ENCODE data around the gene SNIP1. TPM values are rescaled to one million over a fixed set of nuclear protein-coding genes. Genes with fewer than 3 reads are reported as not detected.
"Not testable (repeated sequence)": the region's sequence is repeated elsewhere in the genome, so short reads cannot be mapped to it uniquely, and the experiment has no call there.

SNIP1 gene
- total RNA-seq, 1 donor from 2014 or later = 34.7 TPM

- H3K4me1 Mint-ChIP-seq = peaks cover 6% of the 10 kb centered on the region
- POLR2A ChIA-PET = no interaction called here
Measured at GRCh38 chr1:37545019-37545418, 9.1 kb downstream of the SNIP1 start.

GRCh38 chr1:37544530-37544929, 9.6 kb downstream of the SNIP1 start:
- Mint-ChIP-seq H3K27ac (no peak overlapping the region), H3K9me3 (no peaks in the 10 kb centered on the region), H3K4me1 (peaks cover 1% of the 10 kb centered on the region), H3K36me3 (ENCODE audit: low read depth) (peaks cover 78% of the 10 kb centered on the region), H3K27me3 (no peaks in the 10 kb centered on the region), H3K4me3 (no peak overlapping the region)
- POLR2A ChIA-PET = no interaction called here
- ATAC-seq (ENCODE audit: low read depth) = no peak
- CTCF ChIA-PET = no interaction called here
- TF ChIP-seq CTCF (IDR thresholded peaks at IDR 0.05) = no peak
- intact Hi-C loops (cut with micrococcal nuclease) = no loop called here
- DNase-seq = no peak

More at GRCh38 chr1:37545019-37545418, 9.1 kb downstream of the SNIP1 start:
- no peak for ATAC-seq (ENCODE audit: low read depth)
- intact Hi-C loops (cut with micrococcal nuclease) = no loop called here
- Mint-ChIP-seq H3K27ac (no peak overlapping the region), H3K4me3 (no peak overlapping the region), H3K9me3 (no peaks in the 10 kb centered on the region), H3K36me3 (ENCODE audit: low read depth) (peaks cover 78% of the 10 kb centered on the region), H3K27me3 (no peaks in the 10 kb centered on the region)
- CTCF ChIA-PET = no interaction called here
- no peak for TF ChIP-seq CTCF (IDR thresholded peaks at IDR 0.05)
- no peak for DNase-seq

- DNase-seq (no peak), ATAC-seq (ENCODE audit: low read depth) (no peak)
- no peak for TF ChIP-seq CTCF (IDR thresholded peaks at IDR 0.05)
- POLR2A ChIA-PET = no interaction called here
- peaks cover 83% of the 10 kb centered on the region for H3K36me3 Mint-ChIP-seq (ENCODE audit: low read depth)
- H3K9me3 Mint-ChIP-seq = no peaks in the 10 kb centered on the region
- no peak overlapping the region for H3K4me3 Mint-ChIP-seq
- CTCF ChIA-PET = no interaction called here
- intact Hi-C loops (cut with micrococcal nuclease) = no loop called here
- H3K4me1 Mint-ChIP-seq = peaks cover 1% of the 10 kb centered on the region
- no peak overlapping the region for H3K27ac Mint-ChIP-seq
- no peaks in the 10 kb centered on the region for H3K27me3 Mint-ChIP-seq
Measured at GRCh38 chr1:37540036-37540785, 13.9 kb downstream of the SNIP1 start.

GRCh38 chr1:37539154-37539553, 14.9 kb downstream of the SNIP1 start:
- H3K4me1 Mint-ChIP-seq; H3K27ac Mint-ChIP-seq; H3K27me3 Mint-ChIP-seq; DNase-seq; ATAC-seq (ENCODE audit: low read depth); CTCF ChIA-PET; intact Hi-C loops (cut with micrococcal nuclease); POLR2A ChIA-PET; H3K9me3 Mint-ChIP-seq; H3K4me3 Mint-ChIP-seq: not testable (repeated sequence)
- peaks cover 80% of the 10 kb centered on the region for H3K36me3 Mint-ChIP-seq (ENCODE audit: low read depth)

- H3K9me3 Mint-ChIP-seq = no peaks in the 10 kb centered on the region
- H3K4me1 Mint-ChIP-seq = peaks cover 1% of the 10 kb centered on the region
- ATAC-seq (ENCODE audit: low read depth) (no peak), DNase-seq (no peak)
- ChIA-PET CTCF (no interaction called here), POLR2A (no interaction called here)
- no peak overlapping the region for H3K4me3 Mint-ChIP-seq
- H3K27ac Mint-ChIP-seq = no peak overlapping the region
- peaks cover 75% of the 10 kb centered on the region for H3K36me3 Mint-ChIP-seq (ENCODE audit: low read depth)
- no peak for TF ChIP-seq CTCF (IDR thresholded peaks at IDR 0.05)
- intact Hi-C loops (cut with micrococcal nuclease) = no loop called here
- H3K27me3 Mint-ChIP-seq = no peaks in the 10 kb centered on the region
Measured at GRCh38 chr1:37537378-37537777, 16.7 kb downstream of the SNIP1 start.

All from activated B cell treated with CpG ODN at 0.5 μM for 24 hours (primary cell).